HUES48 (cell line): ENCODE measurements around the gene NTN4.

Source experiments
- H3K27ac ChIP-seq: one replicate; pipeline ENCODE4 v1.7.0; 2013; ENCODE audit warnings: low read depth, low read length, inconsistent platforms
- H3K27me3 ChIP-seq: 2 replicates; pipeline ENCODE4 v1.6.1; 2013; ENCODE audit warnings: mild to moderate bottlenecking, low read length; ENCODE audit not compliant: control insufficient read depth, insufficient read depth
- H3K36me3 ChIP-seq: 2 replicates; pipeline ENCODE4 v1.6.1; 2013; ENCODE audit warnings: low read length; ENCODE audit not compliant: control insufficient read depth, insufficient read depth
- H3K4me1 ChIP-seq: 2 replicates; pipeline ENCODE4 v1.6.1; 2013; ENCODE audit warnings: mild to moderate bottlenecking, low read length; ENCODE audit not compliant: control insufficient read depth, insufficient read depth
- H3K4me3 ChIP-seq: 2 replicates; pipeline ENCODE4 v1.5.1; 2013; ENCODE audit warnings: mild to moderate bottlenecking, low read depth, low read length
- H3K9ac ChIP-seq: 2 replicates; pipeline ENCODE4 v1.6.1; 2013; ENCODE audit warnings: mild to moderate bottlenecking, low read depth, low read length, moderate library complexity
- H3K9me3 ChIP-seq: 2 replicates; pipeline ENCODE4 v1.6.1; 2013; ENCODE audit warnings: low read length; ENCODE audit not compliant: control insufficient read depth, insufficient read depth

NTN4 gene

GRCh38 chr12:95653771-95654546 lies 136.6 kb downstream of the NTN4 start:
- Histone ChIP-seq H3K36me3 (no peaks in the 10 kb centered on the region), H3K27ac (no peak overlapping the region), H3K4me1 (no peaks in the 10 kb centered on the region), H3K27me3 (no peaks in the 10 kb centered on the region), H3K9me3 (no peaks in the 10 kb centered on the region), H3K4me3 (no peak overlapping the region), H3K9ac (no peak overlapping the region)

DNA sequence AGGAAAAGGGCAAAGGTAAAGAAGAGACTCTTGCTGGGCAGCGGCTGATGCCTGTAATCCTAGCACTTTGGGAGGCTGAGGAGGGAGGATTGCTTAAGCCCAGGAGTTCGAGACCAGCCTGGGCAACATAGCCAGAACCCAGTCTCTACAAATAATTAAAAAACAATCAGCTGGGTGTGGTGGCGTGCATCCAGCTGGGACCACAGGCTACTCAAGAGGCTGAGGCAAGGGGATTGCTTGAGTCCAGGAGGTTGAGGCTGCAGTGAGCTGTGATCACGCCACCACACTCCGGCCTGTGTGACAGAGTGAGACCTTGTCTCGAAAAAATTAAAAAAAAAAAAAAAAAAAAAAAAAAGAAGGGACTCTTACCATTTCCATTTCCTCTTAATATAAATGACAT lies 138.9 kb downstream of the NTN4 start:
- Histone ChIP-seq H3K4me3 (no peak overlapping the region), H3K27me3 (no peaks in the 10 kb centered on the region), H3K9me3 (no peaks in the 10 kb centered on the region), H3K4me1 (no peaks in the 10 kb centered on the region), H3K27ac (no peak overlapping the region), H3K9ac (no peak overlapping the region), H3K36me3 (no peaks in the 10 kb centered on the region)

- H3K4me3 ChIP-seq: no peak overlapping the region
- no peaks in the 10 kb centered on the region for H3K36me3 ChIP-seq
- H3K27ac ChIP-seq: no peak overlapping the region
- no peaks in the 10 kb centered on the region for H3K9me3 ChIP-seq
- no peak overlapping the region for H3K9ac ChIP-seq
- H3K4me1 ChIP-seq: no peaks in the 10 kb centered on the region
- H3K27me3 ChIP-seq: no peaks in the 10 kb centered on the region
These were observed 141.4 kb downstream of the NTN4 start for GRCh38 chr12:95648990-95649791.

DNA sequence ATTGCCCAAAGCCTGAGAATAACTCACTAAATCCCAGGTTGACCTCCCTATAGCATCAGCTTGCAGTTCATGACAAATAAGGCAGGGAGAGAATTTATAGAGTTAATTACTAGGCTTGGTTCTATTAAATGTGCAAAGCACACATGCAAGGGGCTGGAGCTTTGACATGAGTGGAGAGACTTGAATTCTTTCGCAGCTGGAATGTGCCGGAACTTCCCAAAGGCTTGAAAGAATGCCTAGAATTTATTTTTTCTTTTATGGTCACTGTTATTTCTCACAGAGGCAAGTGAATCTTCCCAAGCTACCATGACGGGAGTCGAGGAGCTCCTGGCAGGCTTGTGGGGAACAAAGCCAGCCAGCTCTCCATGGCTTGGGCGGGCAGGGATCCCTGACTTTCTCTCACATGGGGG lies 143.8 kb downstream of the NTN4 start:
- Histone ChIP-seq H3K9me3 (no peaks in the 10 kb centered on the region), H3K4me1 (no peaks in the 10 kb centered on the region), H3K27me3 (no peaks in the 10 kb centered on the region), H3K9ac (no peak overlapping the region), H3K36me3 (no peaks in the 10 kb centered on the region), H3K4me3 (no peak overlapping the region), H3K27ac (no peak overlapping the region)

DNA sequence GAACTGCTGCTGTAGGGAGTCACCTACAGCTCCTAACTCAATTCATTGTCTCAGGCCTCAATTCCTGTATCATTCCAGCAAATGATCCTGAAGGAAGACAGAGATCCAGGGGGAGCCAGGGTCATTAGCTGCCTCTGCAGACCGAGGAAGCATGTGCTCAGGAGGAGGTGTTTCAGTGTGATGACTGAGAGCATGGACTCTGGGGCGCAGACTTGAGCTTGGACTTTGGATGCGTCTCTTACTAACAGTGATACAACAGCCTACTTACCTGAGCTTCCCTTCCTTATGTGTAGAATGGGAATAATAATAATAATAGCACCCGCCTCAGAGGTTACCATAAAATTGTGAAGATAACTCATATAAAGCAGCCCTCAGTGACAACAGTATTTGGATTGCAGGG lies 147.3 kb downstream of the NTN4 start:
- H3K9ac ChIP-seq: no peak overlapping the region
- no peaks in the 10 kb centered on the region for H3K27me3 ChIP-seq
- no peaks in the 10 kb centered on the region for H3K4me1 ChIP-seq
- no peaks in the 10 kb centered on the region for H3K9me3 ChIP-seq
- no peaks in the 10 kb centered on the region for H3K36me3 ChIP-seq
- H3K27ac ChIP-seq: no peak overlapping the region
- no peak overlapping the region for H3K4me3 ChIP-seq

- no peaks in the 10 kb centered on the region for H3K4me1 ChIP-seq
- H3K4me3 ChIP-seq: no peak overlapping the region
- H3K9ac ChIP-seq: no peak overlapping the region
- H3K27ac ChIP-seq: no peak overlapping the region
- H3K27me3 ChIP-seq: no peaks in the 10 kb centered on the region
- H3K36me3 ChIP-seq: no peaks in the 10 kb centered on the region
- H3K9me3 ChIP-seq: no peaks in the 10 kb centered on the region
These were observed 148.0 kb downstream of the NTN4 start for GRCh38 chr12:95642583-95642982.

DNA sequence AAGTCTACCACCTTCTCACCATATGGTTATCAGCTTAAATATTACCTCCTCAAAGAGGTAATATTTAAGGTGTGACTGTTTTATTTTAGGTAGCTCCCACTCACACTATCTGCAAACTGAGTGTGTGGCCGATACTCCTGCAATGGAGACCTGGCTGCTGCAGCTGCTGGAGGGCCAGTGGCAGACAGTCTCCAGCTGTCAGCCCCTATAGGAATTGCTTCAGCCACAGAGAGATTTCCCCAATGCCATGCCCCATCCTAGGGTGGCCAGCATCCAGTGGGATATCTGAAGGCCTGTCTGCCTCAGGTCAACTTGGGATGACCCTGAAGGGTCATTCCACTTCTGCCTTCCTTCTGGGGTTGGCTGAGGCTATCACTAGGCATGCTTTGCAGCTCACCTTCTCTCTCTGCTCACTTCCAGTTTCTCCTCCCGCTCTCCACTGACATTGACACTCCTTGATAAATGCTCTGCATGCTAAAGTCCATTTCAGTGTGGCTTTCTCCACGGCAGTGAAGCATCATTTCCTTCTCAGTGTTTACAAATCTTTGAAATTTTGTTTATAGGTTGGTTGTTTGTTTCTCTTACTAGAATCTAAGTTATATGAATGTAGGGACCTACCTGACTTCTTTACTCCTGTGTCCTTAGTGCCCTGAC lies 149.1 kb downstream of the NTN4 start:
- Histone ChIP-seq H3K36me3 (no peaks in the 10 kb centered on the region), H3K9ac (no peak overlapping the region), H3K4me1 (no peaks in the 10 kb centered on the region), H3K27ac (no peak overlapping the region), H3K27me3 (no peaks in the 10 kb centered on the region), H3K9me3 (no peaks in the 10 kb centered on the region), H3K4me3 (no peak overlapping the region)

DNA sequence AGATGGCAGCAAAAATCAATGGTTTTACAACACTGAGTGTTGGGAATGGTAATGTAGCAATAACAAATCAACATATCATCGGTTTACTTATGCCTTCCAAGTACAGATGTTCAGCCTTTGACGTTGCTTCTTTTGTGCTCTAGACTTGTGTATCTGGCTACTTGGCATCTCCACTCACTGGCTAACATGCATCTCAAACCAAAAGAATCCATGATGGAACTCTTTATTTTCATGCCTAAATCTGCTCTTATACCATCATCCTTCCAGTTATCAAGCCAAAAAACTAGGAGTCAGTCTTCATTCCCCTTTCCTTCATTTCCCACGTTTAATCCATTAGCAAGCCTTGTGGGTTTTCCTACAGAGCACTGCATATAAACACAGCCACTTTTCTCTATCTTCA lies 150.0 kb downstream of the NTN4 start:
- no peak overlapping the region for H3K9ac ChIP-seq
- H3K36me3 ChIP-seq: no peaks in the 10 kb centered on the region
- H3K4me3 ChIP-seq: no peak overlapping the region
- H3K27ac ChIP-seq: no peak overlapping the region
- no peaks in the 10 kb centered on the region for H3K9me3 ChIP-seq
- no peaks in the 10 kb centered on the region for H3K27me3 ChIP-seq
- no peaks in the 10 kb centered on the region for H3K4me1 ChIP-seq

- Histone ChIP-seq H3K36me3 (no peaks in the 10 kb centered on the region), H3K9me3 (no peaks in the 10 kb centered on the region), H3K4me3 (no peak overlapping the region), H3K9ac (no peak overlapping the region), H3K27me3 (no peaks in the 10 kb centered on the region), H3K27ac (no peak overlapping the region), H3K4me1 (no peaks in the 10 kb centered on the region)
These were observed 153.0 kb downstream of the NTN4 start for GRCh38 chr12:95637471-95638155.

DNA sequence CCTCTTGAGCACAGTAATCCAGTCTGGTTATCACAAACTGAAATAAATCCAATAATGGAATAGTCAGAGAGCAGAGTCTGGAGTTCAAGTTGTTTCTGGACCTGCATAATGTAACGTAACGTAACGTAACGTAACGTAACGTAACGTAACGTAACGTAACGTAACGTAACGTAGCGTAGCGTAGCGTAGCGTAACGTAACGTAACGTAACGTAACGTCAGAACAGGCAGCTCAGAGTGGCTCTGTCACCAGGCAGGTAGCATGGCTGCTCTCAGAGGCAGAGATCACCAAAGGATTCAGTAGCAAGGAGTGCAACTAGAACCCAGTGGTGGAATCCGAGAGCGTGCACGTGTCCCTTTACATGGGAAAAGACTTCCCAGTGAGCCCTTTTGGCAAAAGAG lies 153.6 kb downstream of the NTN4 start:
- Histone ChIP-seq H3K4me3 (no peak overlapping the region), H3K36me3 (no peaks in the 10 kb centered on the region), H3K4me1 (no peaks in the 10 kb centered on the region), H3K9me3 (no peaks in the 10 kb centered on the region), H3K27me3 (no peaks in the 10 kb centered on the region), H3K27ac (no peak overlapping the region), H3K9ac (no peak overlapping the region)
